Thymus (tissue), 11 donors: ENCODE results near the gene SCART1. TPM values are rescaled to one million over a fixed set of nuclear protein-coding genes. Genes with fewer than 3 reads are reported as not detected.
A peak's percentile ranks its signal among the peaks of the same experiment; 100 is the strongest.

ENCODE experiments used
- DNase-seq, 9 donors: peaks; one replicate each; pipeline ENCODE4 v3.0.0-alpha.2; 2013; ENCODE audit warnings: low spot score in 9 of 9, low read depth in 6 of 9, missing footprints in 1 of 9
- H3K27ac ChIP-seq, 2 donors: one replicate each; pipeline ENCODE4 v1.5.1; 2013; ENCODE audit warnings: control low read depth in 1 of 2, low read depth in 1 of 2, low read length in 1 of 2, mild to moderate bottlenecking in 1 of 2, moderate library complexity in 1 of 2
- H3K27me3 ChIP-seq, 2 donors: one replicate each; pipeline ENCODE4 v1.5.1; 2013; ENCODE audit warnings: low read length in 1 of 2; ENCODE audit not compliant: control insufficient read depth in 2 of 2, insufficient read depth in 1 of 2
- H3K36me3 ChIP-seq, 2 donors: one replicate each; pipeline ENCODE4 v1.5.1; 2013; ENCODE audit warnings: low read length in 1 of 2, mild to moderate bottlenecking in 1 of 2, moderate library complexity in 1 of 2; ENCODE audit not compliant: control insufficient read depth in 2 of 2, insufficient read depth in 2 of 2
- H3K4me1 ChIP-seq, 2 donors: one replicate each; pipeline ENCODE4 v1.5.1; 2013; ENCODE audit warnings: low read length in 2 of 2; ENCODE audit not compliant: control insufficient read depth in 2 of 2, insufficient read depth in 2 of 2
- H3K4me3 ChIP-seq, 2 donors: one replicate each; pipeline ENCODE4 v1.5.1; 2013; ENCODE audit warnings: low read length in 2 of 2, control low read depth in 1 of 2, mild to moderate bottlenecking in 1 of 2
- H3K9me3 ChIP-seq, 2 donors: one replicate each; pipeline ENCODE4 v1.5.1; 2013; ENCODE audit warnings: low read length in 1 of 2, mild to moderate bottlenecking in 1 of 2; ENCODE audit not compliant: control insufficient read depth in 2 of 2, insufficient read depth in 1 of 2
- WGBS: extraction: QIAGEN DNeasy Blood & Tissue Kit; methylation state at CpG from one replicate; pipeline ENCODE4 v1.1.7; 2013; 5-methylcytosine and 5-hydroxymethylcytosine counted together
- polyA plus RNA-seq: library from polyadenylated mRNA; stranded (reverse); fragments of 200-250 nt; gene quantifications from one replicate; pipeline ENCODE4 v1.2.3, GENCODE V29; 2013
- total RNA-seq: library from RNA; stranded (reverse); fragments of 120-200 nt; gene quantifications from one replicate; pipeline ENCODE4 v1.2.4, GENCODE V29; 2013
- donor health status: healthy.

Gene SCART1
- total and polyA plus RNA-seq, 2 donors, result 0.94 to 1.6 TPM

DNA sequence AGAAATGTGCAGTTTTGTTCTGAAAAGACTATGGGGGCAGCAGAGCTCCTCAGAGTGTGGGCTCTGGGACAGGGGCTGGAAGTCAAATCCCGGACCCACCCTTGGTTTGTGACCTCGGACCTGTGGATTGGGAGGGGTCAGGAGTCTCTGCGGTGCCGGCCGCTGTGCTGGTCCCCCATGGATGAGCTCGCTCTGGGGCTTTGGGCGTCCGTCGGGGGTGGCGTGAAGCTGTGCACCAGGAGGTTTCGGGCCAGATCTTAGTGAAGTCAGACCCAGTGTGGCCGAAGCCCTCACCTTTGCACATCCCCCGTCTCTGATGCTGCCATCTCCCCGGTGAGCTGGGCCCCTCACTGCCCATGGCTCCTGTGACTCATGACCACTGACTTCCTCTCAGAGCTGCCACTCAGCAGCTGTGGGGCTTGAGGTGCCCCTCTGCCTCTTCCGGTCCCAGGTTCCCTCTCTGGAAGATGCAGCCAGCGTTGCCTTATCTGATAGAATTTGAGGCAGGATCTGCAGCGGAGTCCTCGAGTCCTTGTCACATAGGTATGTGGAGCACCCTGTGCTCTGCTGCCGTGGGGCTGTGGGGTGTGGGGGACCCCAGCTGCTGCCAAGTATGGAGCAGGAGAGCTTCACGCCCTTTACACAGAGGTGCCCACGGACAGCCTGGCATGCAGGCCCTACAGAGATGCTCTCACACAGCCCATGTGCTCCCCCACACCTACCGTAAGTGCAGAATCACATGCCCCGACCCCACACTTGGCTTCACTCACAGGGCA is 11.4 kb upstream of the SCART1 start:
- H3K27me3 ChIP-seq, result no peaks in the 10 kb centered on the region
- no peaks in the 10 kb centered on the region for H3K36me3 ChIP-seq
- H3K9me3 ChIP-seq, result peaks cover 11 to 17% of the 10 kb centered on the region in 2 donors
- no peak overlapping the region for H3K4me3 ChIP-seq
- WGBS, result 62% methylated on average over 23 of the region's 23 CpGs
- peak in 3 of 9 donors; percentile 19 to 48 (median 25) for DNase-seq
- no peak overlapping the region for H3K27ac ChIP-seq
- peaks cover 0 to 12% of the 10 kb centered on the region in 2 donors for H3K4me1 ChIP-seq

DNA sequence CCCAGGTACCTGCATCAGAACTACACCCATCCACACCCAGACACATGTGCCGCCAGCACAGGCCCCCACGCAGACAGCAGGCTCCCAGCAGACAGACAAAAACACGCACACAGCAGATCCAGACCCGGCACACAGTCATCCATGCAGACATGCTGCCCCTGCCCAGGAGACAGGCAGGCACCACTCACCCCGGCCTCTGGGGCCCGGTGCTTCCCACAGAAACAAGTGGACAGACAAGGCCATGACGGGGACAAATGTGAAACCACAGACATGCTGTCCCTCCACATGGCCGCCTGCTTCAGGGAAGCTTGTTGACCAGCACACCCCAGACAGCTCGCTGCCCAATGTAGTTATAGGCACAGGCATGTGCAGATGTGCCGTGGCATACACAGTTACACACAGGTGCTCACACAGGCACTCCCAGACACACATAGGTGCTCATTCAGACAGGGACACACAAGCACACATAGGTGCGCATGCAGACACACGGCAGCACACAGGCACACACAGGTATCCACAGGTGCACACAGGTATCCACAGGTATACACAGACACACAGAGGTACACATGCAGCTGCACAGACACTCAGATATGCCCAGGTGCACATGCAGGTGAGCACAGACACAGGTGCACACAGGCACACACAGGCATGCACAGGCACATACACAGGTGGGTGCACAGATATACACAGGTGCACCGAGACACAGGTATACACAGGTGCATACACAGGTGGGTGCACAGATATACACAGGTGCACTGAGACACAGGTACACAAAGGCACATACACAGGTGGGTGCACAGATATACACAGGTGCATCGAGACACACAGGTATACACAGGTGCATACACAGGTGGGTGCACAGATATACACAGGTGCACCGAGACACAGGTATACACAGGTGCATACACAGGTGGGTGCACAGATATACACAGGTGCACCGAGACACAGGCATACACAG is 10.5 kb upstream of the SCART1 start:
- Histone ChIP-seq H3K27ac (no peak overlapping the region), H3K4me3 (no peak overlapping the region), H3K9me3 (peaks cover 11 to 17% of the 10 kb centered on the region in 2 donors), H3K36me3 (no peaks in the 10 kb centered on the region), H3K27me3 (no peaks in the 10 kb centered on the region), H3K4me1 (peaks cover 0 to 12% of the 10 kb centered on the region in 2 donors)
- DNase-seq, result no peak
- 95% methylated on average over 16 of the region's 16 CpGs for WGBS

DNA sequence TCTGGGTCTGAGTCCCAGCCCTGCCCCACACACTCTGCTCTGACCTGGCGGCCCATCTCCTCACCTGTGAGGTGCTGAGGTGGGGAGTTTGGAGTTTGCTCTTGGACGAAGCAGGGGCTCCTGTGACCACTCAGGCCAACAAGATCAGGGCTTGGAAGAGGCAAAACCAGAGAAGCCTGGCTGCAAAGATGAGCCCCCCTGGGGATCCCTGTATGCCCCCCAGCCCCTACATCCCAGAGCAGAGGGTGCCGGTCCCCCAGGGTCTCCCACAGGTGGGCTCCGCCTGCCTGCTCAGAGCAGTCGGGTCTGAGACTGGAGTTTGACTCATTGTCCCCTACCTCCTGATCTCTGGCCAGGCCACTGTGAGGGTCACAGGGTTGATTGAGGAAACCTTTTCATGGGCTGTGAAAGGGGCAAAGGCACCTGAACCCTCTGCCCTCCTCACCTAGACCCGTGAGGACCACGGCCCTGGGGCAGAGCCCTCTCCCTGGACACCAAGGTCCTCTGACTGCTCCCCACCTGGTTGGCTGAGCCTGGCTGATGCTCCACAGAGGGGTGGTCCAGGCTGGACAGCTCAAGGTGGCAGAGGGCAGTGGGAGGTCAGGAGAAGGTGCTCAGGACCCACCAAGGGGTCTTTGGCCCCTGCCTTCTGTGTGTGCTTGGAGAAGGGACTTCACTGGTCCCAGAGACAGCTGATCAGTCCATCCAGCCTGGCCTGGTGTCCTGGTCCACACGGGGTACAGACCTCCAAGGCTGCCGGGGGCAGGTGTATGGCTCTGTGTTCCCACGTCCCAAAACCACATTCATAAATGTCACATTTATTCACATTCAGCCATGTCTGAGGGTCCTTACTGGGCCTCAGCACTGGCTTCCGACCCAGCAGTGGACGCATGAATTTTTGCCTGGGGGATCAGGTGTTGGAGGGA is 9.1 kb upstream of the SCART1 start:
- Histone ChIP-seq H3K27me3 (no peaks in the 10 kb centered on the region), H3K4me3 (no peak overlapping the region), H3K36me3 (no peaks in the 10 kb centered on the region), H3K27ac (no peak overlapping the region), H3K4me1 (peaks cover 0 to 12% of the 10 kb centered on the region in 2 donors), H3K9me3 (peaks cover 11 to 17% of the 10 kb centered on the region in 2 donors)
- no peak for DNase-seq
- WGBS, result 92% methylated on average over 12 of the region's 12 CpGs

DNA sequence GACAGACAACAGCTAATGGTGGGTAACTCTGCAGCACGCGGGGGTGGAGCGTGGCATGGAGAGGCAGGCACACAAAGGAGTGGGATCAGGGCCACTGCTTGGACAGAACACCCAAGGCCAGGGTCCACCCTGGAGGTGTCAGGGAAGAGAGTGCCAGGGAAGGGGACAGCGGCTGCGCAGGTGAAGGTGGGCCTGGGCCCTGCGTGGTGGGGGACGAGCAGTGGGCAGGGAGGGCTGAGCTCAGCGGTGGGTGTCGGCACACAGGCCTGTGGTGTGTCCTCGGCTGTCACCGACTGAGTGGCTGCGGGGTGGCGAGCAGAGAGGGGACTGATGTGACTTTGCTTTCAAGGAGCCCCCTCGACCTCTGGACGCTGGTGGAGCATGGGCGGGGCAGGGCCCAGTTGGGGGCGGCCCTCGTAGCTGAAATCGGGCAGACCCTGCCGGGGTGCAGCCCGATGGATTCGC is 8.4 kb upstream of the SCART1 start:
- Histone ChIP-seq H3K27ac (no peak overlapping the region), H3K27me3 (no peaks in the 10 kb centered on the region), H3K4me1 (peaks cover 0 to 12% of the 10 kb centered on the region in 2 donors), H3K36me3 (no peaks in the 10 kb centered on the region), H3K9me3 (peaks cover 11 to 17% of the 10 kb centered on the region in 2 donors), H3K4me3 (no peak overlapping the region)
- 94% methylated on average over 22 of the region's 22 CpGs for WGBS
- DNase-seq, result no peak

DNA sequence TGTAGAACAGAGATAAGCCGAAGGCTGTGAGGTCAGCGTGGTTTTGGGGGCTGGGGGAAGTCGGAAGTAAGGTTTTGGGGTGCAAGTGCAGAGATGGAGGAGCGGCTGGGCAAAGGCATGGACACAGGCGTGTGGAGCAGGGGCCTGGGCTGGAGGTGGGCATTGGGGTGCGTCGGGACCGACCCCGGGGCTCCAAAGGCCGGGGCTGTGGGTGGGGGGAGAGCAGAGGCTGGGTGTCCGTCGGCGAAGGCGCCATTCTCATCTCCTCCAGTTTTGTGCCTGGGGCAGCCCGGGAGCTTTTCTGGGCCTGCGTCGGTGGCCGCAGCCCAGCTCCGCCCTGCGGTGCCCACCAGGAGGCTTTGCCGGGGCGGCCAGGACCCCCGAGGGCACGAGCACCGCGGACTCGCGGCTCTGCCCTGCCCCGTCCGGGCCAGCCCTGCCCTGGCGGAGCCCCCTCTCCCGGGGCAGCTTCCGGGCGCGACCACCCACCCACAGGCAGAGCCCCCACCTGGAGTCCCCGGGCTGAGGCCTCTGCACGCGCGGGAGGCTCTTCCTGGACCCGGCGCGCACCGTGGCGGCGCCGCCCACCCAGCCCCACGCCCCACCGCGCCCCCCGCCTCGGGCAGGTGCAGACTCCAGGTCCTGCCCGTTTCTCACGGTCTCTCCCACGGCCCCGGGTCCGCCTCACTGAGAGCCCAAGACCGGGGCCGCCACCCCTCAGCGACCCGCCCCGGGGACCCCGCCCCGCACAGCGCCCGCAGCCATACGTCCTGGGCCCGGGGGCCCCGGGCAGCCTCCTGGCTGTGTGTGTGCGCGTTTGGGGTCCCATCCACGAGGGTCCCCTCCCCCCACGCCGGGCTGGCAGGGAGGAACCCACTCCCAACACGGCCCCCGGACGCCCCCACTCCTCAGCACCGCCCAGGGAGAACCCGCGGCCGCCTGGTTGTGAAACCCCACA is 7.7 kb upstream of the SCART1 start:
- Histone ChIP-seq H3K9me3 (peaks cover 11 to 17% of the 10 kb centered on the region in 2 donors), H3K4me1 (peaks cover 0 to 12% of the 10 kb centered on the region in 2 donors), H3K4me3 (no peak overlapping the region), H3K27ac (no peak overlapping the region), H3K36me3 (no peaks in the 10 kb centered on the region), H3K27me3 (no peaks in the 10 kb centered on the region)
- no peak for DNase-seq
- WGBS, result 70% methylated on average over 80 of the region's 80 CpGs

DNA sequence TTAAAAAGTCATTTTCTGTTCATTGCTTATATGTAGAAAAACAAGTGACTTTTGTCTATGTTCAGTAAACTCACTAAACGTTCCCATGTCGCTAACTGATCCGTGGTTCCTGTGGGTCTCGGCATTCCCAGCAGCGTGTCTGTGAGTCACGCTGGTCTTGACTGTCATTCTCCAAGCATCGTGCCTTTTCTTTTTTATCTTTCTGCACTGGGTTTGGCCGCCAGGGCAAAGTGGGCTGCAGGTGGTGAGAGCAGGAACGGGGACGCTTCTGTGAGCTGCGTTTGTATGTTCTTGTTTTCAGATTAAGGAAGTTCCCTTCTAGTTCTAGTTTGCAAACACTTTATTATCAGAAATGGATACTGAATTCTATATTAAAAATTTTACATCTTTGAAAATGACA is 6.8 kb upstream of the SCART1 start:
- Histone ChIP-seq H3K27me3 (no peaks in the 10 kb centered on the region), H3K4me1 (peaks cover 0 to 8% of the 10 kb centered on the region in 2 donors), H3K36me3 (no peaks in the 10 kb centered on the region), H3K27ac (no peak overlapping the region), H3K4me3 (no peak overlapping the region), H3K9me3 (peaks cover 11 to 17% of the 10 kb centered on the region in 2 donors)
- no peak for DNase-seq
- WGBS, result 90% methylated on average over 11 of the region's 11 CpGs

DNA sequence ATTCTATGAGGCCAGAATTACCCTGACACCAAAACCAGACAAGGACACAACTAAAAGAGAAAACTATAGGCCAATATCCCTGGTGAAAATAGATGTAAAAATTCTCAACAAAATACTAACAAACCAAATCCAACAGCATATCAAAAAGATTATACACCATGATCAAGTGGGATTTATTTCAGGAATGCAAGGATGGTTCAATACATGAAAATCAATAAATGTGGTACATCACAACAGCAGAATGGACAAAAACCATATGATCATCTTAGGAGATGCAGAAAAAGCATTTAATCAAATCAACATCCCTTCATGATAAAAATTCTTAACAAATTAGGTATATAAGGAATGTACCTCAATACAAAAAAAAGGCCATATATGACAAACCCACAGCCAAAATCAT is 5.6 kb upstream of the SCART1 start:
- no peak for DNase-seq
- H3K9me3 ChIP-seq, result peaks cover 10 to 17% of the 10 kb centered on the region in 2 donors
- no peaks in the 10 kb centered on the region for H3K4me1 ChIP-seq
- no peaks in the 10 kb centered on the region for H3K27me3 ChIP-seq
- no peaks in the 10 kb centered on the region for H3K36me3 ChIP-seq
- no peak overlapping the region for H3K4me3 ChIP-seq
- H3K27ac ChIP-seq, result no peak overlapping the region

DNA sequence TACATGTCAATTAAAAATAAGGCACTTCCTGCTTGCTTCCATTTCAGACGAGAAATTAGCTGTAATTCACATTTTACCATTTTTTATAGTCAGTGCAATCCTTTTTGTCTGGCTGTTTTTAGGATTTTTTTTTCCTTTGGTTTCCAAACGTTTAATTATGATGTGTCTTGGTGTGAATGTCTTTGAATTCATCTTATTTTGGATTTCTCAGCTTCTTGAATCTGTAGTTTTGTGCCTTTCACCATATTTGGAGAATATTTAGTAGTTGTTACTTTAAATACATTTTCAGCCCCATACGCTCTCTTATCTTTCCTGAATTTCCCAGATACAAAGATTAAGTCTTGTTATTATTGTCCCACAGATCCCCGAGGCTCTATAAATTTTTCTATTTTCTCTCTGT is 2.4 kb upstream of the SCART1 start:
- no peak overlapping the region for H3K27ac ChIP-seq
- 79% methylated on average over 4 of the region's 4 CpGs for WGBS
- no peaks in the 10 kb centered on the region for H3K36me3 ChIP-seq
- no peaks in the 10 kb centered on the region for H3K4me1 ChIP-seq
- no peaks in the 10 kb centered on the region for H3K27me3 ChIP-seq
- H3K9me3 ChIP-seq, result peaks cover 5 to 8% of the 10 kb centered on the region in 2 donors
- no peak for DNase-seq
- no peak overlapping the region for H3K4me3 ChIP-seq
